Sigmoid colon (tissue), 7 donors: Measurements from ENCODE around the gene ZCCHC24. TPM values are rescaled to one million over a fixed set of nuclear protein-coding genes. Genes with fewer than 3 reads are reported as not detected.

Experiments used
- DNase-seq: peaks from one replicate; pipeline ENCODE4 v3.0.0-alpha.2; 2019
- H3K27ac ChIP-seq, 4 donors: fragments of 200-600 bp; sonication (generic); one replicate each; pipeline ENCODE4 v1.5.1; 2016 to 2019; ENCODE audit warnings: mild to moderate bottlenecking in 1 of 4
- H3K27me3 ChIP-seq, 3 donors: fragments of 200-600 bp; sonication (generic); one replicate each; pipeline ENCODE4 v1.5.1; 2019; ENCODE audit warnings: mild to moderate bottlenecking in 1 of 3
- H3K36me3 ChIP-seq, 4 donors: fragments of 200-600 bp; sonication (generic); one replicate each; pipeline ENCODE4 v1.5.1; 2016 to 2019
- H3K4me1 ChIP-seq, 4 donors: fragments of 200-600 bp; sonication (generic); one replicate each; pipeline ENCODE4 v1.5.1; 2017 to 2019
- H3K4me3 ChIP-seq, 4 donors: fragments of 200-600 bp; sonication (generic); one replicate each; pipeline ENCODE4 v1.5.1; 2017 to 2019; ENCODE audit warnings: mild to moderate bottlenecking in 2 of 4, moderate library complexity in 1 of 4
- H3K9me3 ChIP-seq, 4 donors: fragments of 200-600 bp in 3 of 4; sonication (generic) in 3 of 4; one replicate each; pipeline versions ENCODE4 v1.5.1 to v1.6.1; 2013 to 2019
- EP300 ChIP-seq, 4 donors: sonication (generic); formaldehyde crosslinking; IDR thresholded peaks; one replicate each; pipeline ENCODE4 v1.6.1; 2017; ENCODE audit warnings: antibody characterized with exemption in 4 of 4
- POLR2A ChIP-seq, 2 donors: fragments of 450-650 bp; IDR thresholded peaks; one replicate each; pipeline ENCODE4 v1.6.1; 2016; ENCODE audit warnings: antibody characterized with exemption in 2 of 2, mild to moderate bottlenecking in 2 of 2, moderate library complexity in 2 of 2
- POLR2AphosphoS5 ChIP-seq, 4 donors: sonication (generic); formaldehyde crosslinking; IDR thresholded peaks; one replicate each; pipeline ENCODE4 v1.6.1; 2017; ENCODE audit warnings: antibody characterized with exemption in 4 of 4
- WGBS, 2 donors: extraction: QIAGEN DNeasy Blood & Tissue Kit; methylation state at CpG; one replicate each; pipeline ENCODE4 v1.1.7; 2013; 5-methylcytosine and 5-hydroxymethylcytosine counted together
- intact Hi-C: fragments of 100-400 bp; cut with DNase I; formaldehyde crosslinking; loops from one replicate; pipeline ENCODE4 v1.15.1; 2023
- polyA plus RNA-seq, 3 donors: library from polyadenylated mRNA; stranded (reverse); fragments of 200-250 nt; gene quantifications; one replicate each; pipeline ENCODE4 v1.2.3, GENCODE V29; 2013
- total RNA-seq, 4 donors: library from RNA; depleted of rRNA; stranded (reverse); fragments of >200 nt; gene quantifications; one replicate each; pipeline ENCODE4 v1.1.0, GENCODE V29; 2016
- TF ChIP-seq, protein P1 (sequence below), 4 experiments: fragments of 450-650 bp in 3 of 4; fragments of 200-600 bp in 1 of 4; IDR thresholded peaks; one replicate each; pipeline ENCODE4 v1.5.1; 2016 to 2019; ENCODE audit warnings: antibody characterized with exemption in 4 of 4, mild to moderate bottlenecking in 3 of 4, moderate library complexity in 2 of 4
- donor health status: healthy with polysubstance abuse.
- donor health status: Bipolar disorder and iron deficiency.
- donor health status: healthy.

ZCCHC24 gene
- total and polyA plus RNA-seq, 7 donors = 7.6 to 141 (median 82.6) TPM

DNA sequence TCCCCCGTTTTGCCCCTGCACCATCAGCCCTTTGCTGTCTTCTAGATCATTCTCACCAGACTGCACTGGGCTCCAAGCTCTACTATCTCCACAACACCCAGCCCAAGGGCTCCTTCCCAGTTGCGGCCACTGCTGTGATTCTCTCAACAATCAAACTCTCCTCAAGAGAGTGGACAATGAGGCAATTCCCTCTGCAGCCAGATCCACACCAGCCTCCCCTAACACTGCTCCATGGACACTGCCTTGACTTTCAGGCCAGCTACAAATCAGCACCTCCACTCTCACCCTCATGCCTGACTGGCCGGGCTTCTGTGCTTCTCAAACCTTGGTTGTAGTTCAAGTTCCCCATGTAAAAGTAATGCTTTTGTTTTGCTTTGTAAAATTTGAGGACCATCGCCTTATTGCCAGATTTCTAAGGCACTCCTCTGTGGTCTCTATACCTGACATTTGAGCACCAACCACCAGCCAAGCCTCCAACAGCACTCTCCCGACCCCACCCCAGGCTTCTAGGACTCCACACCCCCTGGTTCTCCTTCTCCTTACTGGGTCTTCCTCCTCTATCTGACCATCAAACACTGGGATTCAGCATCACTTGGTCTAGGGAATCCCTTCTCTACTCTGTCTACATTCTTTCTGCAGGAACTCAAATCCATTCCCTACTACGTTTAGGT is 52.8 kb downstream of the ZCCHC24 start:
- peaks cover 5 to 32% (median 14%) of the 10 kb centered on the region in 4 donors for H3K36me3 ChIP-seq
- H3K4me1 ChIP-seq = peaks cover 0 to 76% (median 34%) of the 10 kb centered on the region in 4 donors
- DNase-seq = peak; percentile 45
- intact Hi-C loops = no loop called here
- H3K27me3 ChIP-seq = no peaks in the 10 kb centered on the region
- no peaks in the 10 kb centered on the region for H3K9me3 ChIP-seq
- TF ChIP-seq, protein P1, sequence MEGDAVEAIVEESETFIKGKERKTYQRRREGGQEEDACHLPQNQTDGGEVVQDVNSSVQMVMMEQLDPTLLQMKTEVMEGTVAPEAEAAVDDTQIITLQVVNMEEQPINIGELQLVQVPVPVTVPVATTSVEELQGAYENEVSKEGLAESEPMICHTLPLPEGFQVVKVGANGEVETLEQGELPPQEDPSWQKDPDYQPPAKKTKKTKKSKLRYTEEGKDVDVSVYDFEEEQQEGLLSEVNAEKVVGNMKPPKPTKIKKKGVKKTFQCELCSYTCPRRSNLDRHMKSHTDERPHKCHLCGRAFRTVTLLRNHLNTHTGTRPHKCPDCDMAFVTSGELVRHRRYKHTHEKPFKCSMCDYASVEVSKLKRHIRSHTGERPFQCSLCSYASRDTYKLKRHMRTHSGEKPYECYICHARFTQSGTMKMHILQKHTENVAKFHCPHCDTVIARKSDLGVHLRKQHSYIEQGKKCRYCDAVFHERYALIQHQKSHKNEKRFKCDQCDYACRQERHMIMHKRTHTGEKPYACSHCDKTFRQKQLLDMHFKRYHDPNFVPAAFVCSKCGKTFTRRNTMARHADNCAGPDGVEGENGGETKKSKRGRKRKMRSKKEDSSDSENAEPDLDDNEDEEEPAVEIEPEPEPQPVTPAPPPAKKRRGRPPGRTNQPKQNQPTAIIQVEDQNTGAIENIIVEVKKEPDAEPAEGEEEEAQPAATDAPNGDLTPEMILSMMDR (IDR thresholded peaks at IDR 0.05) = no peak
- TF ChIP-seq EP300 (IDR thresholded peaks at IDR 0.05) (no peak), POLR2A (IDR thresholded peaks at IDR 0.05) (no peak), POLR2AphosphoS5 (IDR thresholded peaks at IDR 0.05) (no peak)
- H3K27ac ChIP-seq = peak overlapping the region in 2 of 4 donors; percentile 7 to 91
- WGBS, 2 donors = 78 to 85% methylated on average over 6 of the region's 6 CpGs
- no peak overlapping the region for H3K4me3 ChIP-seq

DNA sequence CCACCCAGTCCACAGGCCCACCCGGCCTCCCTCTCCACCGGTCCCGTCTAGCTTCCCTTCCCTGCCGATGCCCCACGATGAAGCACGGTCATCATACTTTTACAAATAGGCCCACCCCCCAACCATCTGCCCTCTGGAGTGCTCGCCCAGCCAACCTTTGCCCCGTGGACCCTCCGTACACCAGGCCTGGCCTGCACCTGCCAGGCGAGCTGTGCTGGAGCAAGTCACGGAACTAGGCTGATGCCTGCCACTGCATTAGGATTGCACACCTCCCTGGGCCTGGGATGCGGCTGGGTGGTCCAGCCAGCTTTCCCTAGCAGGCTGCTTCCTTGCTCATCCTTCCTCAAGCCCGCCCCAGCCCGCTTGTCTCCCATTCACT is 53.4 kb downstream of the ZCCHC24 start:
- Histone ChIP-seq H3K4me1 (peaks cover 0 to 82% (median 37%) of the 10 kb centered on the region in 4 donors), H3K27me3 (no peaks in the 10 kb centered on the region), H3K36me3 (peaks cover 5 to 33% (median 14%) of the 10 kb centered on the region in 4 donors), H3K9me3 (no peaks in the 10 kb centered on the region), H3K4me3 (no peak overlapping the region), H3K27ac (peak overlapping the region in 2 of 4 donors; percentile 7 to 91)
- WGBS, 2 donors = 87 to 90% methylated on average over 14 of the region's 14 CpGs
- no peak for DNase-seq
- no peak for TF ChIP-seq EP300 (IDR thresholded peaks at IDR 0.05)
- TF ChIP-seq, protein P1 (IDR thresholded peaks at IDR 0.05) = no peak
- TF ChIP-seq POLR2AphosphoS5 (IDR thresholded peaks at IDR 0.05) = no peak
- no peak for TF ChIP-seq POLR2A (IDR thresholded peaks at IDR 0.05)
- intact Hi-C loops = no loop called here

DNA sequence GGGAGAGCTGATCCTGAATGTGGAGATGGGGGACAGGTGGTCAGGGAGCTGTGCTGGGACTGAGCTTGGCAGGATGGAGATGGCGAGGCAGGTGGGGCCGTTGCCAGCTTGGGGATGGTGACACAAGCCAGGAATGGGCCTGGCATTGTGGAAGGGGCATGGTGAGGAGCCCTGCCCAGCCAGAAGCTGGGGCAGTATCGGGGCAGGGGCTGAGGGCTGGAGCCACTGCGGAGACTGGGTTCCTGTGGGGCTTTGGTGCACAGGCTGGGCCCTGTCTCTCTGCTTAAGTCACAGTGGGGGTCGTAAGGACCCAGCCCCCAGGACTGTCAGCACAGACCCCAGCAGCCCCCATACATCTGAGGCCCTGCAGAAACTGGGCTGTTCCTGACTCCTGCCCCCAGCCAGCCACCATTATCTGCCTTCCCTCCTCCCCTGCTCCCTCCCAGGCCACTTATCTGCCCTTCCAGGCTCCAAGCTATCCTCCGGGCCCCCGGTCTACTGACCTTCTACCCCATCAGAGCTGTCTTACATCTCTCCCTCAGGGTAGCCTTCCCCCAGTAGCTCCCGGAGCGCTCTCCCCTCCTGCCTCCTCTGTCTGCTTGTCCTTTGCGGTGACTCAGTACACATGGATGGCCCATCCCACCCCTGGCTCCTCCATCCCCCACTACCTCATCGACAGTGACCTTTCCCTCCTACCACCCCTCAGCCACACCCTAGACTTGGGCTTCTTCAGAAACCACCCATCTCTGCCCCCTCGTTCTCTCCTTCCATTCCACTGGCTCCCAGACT is 54.0 kb downstream of the ZCCHC24 start:
- Histone ChIP-seq H3K4me3 (no peak overlapping the region), H3K36me3 (peaks cover 5 to 38% (median 15%) of the 10 kb centered on the region in 4 donors), H3K27me3 (no peaks in the 10 kb centered on the region), H3K9me3 (no peaks in the 10 kb centered on the region), H3K27ac (peak overlapping the region in 2 of 4 donors; percentile 60 to 91), H3K4me1 (peaks cover 0 to 88% (median 40%) of the 10 kb centered on the region in 4 donors)
- DNase-seq = peak; percentile 78
- TF ChIP-seq, protein P1 (IDR thresholded peaks at IDR 0.05) = no peak
- TF ChIP-seq POLR2A (IDR thresholded peaks at IDR 0.05) (no peak), POLR2AphosphoS5 (IDR thresholded peaks at IDR 0.05) (peak in 3 of 4 donors; percentile 13 to 37 (median 36)), EP300 (IDR thresholded peaks at IDR 0.05) (no peak)
- intact Hi-C loops = no loop called here
- 84 to 85% methylated on average over 12 of the region's 12 CpGs for WGBS, 2 donors

DNA sequence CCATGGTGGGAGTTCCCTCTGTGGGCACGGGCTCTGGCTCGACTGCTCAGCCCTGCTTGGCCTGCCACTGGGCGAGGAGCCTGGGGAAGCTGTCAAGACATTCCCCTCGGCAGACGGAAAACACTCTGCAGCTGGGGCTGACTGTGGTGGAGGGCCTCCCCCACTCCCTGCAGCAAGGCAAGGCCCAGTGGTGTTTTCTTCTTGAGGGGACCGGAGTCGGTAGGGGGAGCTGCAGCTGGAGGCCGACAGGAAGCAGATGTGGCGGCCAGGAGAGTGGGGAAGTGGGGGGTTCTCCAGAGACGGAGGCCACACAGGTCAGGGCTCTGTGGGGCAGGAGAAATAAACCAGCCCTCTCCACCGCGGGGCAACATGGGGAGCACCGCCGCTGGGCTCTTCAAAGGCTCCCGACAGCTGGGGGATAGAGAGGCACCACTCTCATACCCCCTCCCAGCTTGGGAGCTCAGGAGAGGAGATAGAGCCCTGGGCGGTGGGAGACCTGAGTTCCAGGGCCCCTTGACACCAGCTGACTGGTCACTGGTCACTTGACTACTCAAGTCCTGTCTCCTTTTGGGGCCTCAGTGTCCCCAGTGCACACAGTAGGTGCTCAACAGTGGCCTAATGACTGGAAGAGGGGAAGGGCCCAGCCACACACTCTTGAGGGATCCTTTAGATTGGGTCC is 54.7 kb downstream of the ZCCHC24 start:
- H3K36me3 ChIP-seq = peaks cover 5 to 46% (median 20%) of the 10 kb centered on the region in 4 donors
- peak overlapping the region in 2 of 4 donors; percentile 60 to 91 for H3K27ac ChIP-seq
- no peak overlapping the region for H3K4me3 ChIP-seq
- no peaks in the 10 kb centered on the region for H3K9me3 ChIP-seq
- WGBS, 2 donors = 47 to 82% methylated on average over 16 of the region's 16 CpGs
- peak; percentile 88 for DNase-seq
- TF ChIP-seq POLR2A (IDR thresholded peaks at IDR 0.05) = no peak
- TF ChIP-seq POLR2AphosphoS5 (IDR thresholded peaks at IDR 0.05) = peak; percentile 27 to 81 (median 66)
- TF ChIP-seq, protein P1 (IDR thresholded peaks at IDR 0.05) = peak in 3 of 4 experiments; percentile 14 to 29 (median 17)
- no peak for TF ChIP-seq EP300 (IDR thresholded peaks at IDR 0.05)
- H3K27me3 ChIP-seq = no peaks in the 10 kb centered on the region
- H3K4me1 ChIP-seq = peaks cover 0 to 93% (median 42%) of the 10 kb centered on the region in 4 donors
- intact Hi-C loops = no loop called here
